Measurements from ENCODE around the gene JPH4.

JPH4 gene

DNA sequence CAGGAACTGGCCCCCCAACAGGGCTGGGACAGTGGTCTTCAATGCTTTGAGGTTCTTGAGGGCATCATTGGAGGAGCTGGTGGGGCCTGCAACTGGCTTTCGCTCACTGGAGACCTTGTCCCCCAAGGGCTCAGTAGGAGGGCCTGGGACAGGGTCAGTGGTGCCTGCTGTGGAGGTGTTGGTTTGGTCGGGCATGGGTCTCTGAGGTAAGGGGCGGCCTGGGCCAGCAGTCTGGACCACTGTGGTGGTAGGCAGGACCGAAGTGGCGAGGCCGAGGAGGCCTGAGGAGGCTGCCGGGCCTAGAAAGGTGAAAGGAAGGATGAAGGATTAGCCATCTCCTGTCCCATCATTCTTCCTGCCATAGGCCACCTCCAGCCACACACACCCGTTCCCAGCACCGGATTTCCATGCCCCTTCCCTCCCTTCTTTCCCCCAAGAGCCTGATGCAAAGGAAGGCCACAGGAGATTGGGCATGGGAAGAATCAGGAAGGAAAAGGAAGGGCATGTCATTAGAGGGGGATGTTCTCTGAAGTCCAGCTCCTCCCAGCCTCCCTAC, 55.9 kb downstream of the JPH4 start:
- no peak for DNase-seq

- DNase-seq = no peak
Measured at GRCh38 chr14:23521785-23522640, 56.6 kb downstream of the JPH4 start.

DNA sequence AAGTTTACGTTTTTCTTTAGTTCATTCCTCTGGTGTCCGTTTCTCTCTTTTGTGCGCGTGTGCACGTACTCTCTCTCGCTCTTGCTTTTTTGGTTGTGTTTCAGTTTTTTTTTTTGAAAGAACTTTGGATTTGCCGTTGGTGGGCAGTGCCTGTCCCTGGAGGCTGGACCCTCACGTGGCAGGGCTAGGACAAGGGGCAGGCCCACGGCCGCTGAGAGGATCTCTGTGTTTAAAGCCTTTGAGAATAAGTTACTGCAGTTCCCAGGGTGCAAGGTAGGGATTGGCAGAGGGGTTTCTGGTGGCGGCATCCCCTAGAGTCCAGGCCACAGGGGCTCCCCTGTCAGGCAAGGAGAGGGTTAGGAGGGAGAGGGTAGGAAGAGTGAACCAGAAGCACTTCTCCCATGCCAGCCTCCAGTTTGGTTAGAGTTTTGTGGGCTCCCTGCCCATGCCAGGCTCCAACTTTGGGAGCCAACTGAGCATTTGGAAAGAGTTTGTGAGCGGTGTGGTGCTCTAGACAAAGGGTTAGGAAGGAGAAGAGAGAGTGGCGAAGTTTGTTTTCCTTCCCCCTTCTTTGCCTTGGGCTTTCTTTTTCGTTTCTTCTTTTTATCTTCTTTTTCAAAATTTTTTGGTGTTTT, 57.6 kb downstream of the JPH4 start:
- no peak for DNase-seq

DNA sequence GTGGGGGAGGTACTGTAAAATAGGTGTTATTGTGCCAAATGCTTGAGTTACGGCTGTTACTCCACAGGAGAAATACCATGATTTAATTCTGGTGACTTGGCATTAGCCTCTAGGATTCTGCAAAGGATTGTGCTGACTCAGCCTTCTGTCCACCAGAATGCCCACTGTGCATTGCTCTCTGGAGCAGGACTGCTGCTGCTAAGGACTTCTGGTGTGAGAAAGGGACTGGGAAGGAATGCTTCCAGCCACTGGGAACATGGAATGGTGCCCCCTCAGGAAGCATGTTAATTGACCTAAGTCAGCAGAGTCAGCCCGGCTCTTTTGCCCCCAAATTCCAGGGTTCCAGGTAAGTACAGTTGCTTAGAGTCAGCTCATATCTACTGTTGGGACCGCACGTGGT, 59.9 kb downstream of the JPH4 start:
- no peak for DNase-seq
